OCI-LY3 (cell line): ENCODE results near the gene SNPH.
"Not testable (repeated sequence)": the region's sequence is repeated elsewhere in the genome, so short reads cannot be mapped to it uniquely, and the experiment has no call there.

ENCODE experiments used
- EZH2phosphoT487 ChIP-seq: fragments of 200-600 bp; shearing (Covaris generic); IDR thresholded peaks from 2 replicates; pipeline ENCODE4 v1.6.1; 2018; ENCODE audit warnings: antibody characterized with exemption, mixed run types, low read depth
- TF ChIP-seq, protein P1 (sequence below): fragments of 200-600, 300-600 bp; sonication (generic); IDR thresholded peaks from 2 replicates; pipeline ENCODE4 v1.5.1; 2014; ENCODE audit warnings: antibody characterized with exemption, low read length, low read depth

DNA sequence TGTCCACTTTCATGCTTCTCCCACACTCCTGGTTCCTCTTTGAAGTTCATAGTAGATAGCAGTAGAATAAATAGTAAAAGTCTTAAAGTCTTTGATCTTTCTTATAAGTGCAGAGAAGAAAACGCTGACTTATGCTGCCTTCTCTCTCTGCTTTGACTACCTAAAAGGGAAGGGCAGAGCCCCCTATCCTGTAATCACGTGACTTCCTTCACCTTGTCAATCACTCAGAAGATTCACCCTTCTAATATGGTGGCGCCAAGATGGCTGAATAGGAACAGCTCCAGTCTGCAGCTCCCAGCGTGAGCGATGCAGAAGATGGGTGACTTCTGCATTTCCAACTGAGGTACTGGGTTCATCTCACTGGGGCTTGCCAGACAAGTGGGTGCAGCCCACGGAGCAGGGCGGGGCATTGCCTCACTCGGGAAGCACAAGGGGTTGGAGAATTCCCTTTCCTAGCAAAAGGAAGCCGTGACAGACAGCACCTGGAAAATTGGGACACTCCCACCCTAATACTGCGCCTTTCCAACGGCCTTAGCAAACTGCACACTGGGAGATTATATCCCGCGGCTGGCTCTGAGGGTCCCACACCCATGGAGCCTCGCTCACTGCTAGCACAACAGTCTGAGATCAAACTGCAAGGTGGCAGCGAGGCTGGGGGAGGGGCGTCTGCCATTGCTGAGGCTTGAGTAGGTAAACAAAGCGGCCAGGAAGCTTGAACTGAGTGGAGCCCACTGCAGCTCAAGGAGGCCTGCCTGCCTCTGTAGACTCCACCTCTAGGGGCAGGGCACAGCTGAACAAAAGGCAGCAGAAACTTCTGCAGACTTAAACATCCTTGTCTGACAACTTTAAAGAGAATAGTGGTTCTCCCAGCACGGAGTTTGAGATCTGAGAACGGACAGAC, 49.3 kb upstream of the SNPH start:
- TF ChIP-seq, protein P1, sequence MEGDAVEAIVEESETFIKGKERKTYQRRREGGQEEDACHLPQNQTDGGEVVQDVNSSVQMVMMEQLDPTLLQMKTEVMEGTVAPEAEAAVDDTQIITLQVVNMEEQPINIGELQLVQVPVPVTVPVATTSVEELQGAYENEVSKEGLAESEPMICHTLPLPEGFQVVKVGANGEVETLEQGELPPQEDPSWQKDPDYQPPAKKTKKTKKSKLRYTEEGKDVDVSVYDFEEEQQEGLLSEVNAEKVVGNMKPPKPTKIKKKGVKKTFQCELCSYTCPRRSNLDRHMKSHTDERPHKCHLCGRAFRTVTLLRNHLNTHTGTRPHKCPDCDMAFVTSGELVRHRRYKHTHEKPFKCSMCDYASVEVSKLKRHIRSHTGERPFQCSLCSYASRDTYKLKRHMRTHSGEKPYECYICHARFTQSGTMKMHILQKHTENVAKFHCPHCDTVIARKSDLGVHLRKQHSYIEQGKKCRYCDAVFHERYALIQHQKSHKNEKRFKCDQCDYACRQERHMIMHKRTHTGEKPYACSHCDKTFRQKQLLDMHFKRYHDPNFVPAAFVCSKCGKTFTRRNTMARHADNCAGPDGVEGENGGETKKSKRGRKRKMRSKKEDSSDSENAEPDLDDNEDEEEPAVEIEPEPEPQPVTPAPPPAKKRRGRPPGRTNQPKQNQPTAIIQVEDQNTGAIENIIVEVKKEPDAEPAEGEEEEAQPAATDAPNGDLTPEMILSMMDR = not testable (repeated sequence)
- TF ChIP-seq EZH2phosphoT487 = not testable (repeated sequence)
